GM12801 (cell line): ENCODE measurements around the gene ANTXR1.

Source experiments
- CTCF ChIP-seq: IDR thresholded peaks from one replicate; pipeline ENCODE4 v1.5.1; 2011; ENCODE audit warnings: control low read depth; ENCODE audit not compliant: insufficient read length; ENCODE audit errors: extremely low read depth

The ANTXR1 gene

GRCh38 chr2:69217333-69218080, 204.5 kb downstream of the ANTXR1 start:
- no peak for TF ChIP-seq CTCF

- no peak for TF ChIP-seq CTCF
Measured at GRCh38 chr2:69221512-69221911, 208.5 kb downstream of the ANTXR1 start.

- no peak for TF ChIP-seq CTCF
Measured at GRCh38 chr2:69221960-69222751, 209.2 kb downstream of the ANTXR1 start.

GRCh38 chr2:69222953-69223658, 210.1 kb downstream of the ANTXR1 start:
- no peak for TF ChIP-seq CTCF

- TF ChIP-seq CTCF = no peak
Measured at GRCh38 chr2:69223759-69224511, 211.0 kb downstream of the ANTXR1 start.

- no peak for TF ChIP-seq CTCF
Measured at GRCh38 chr2:69224512-69224837, 211.5 kb downstream of the ANTXR1 start.

- no peak for TF ChIP-seq CTCF
Measured at GRCh38 chr2:69225933-69226332, 213.0 kb downstream of the ANTXR1 start.
